HUES6 (cell line): ENCODE measurements around the gene TMEM171.

Experiments used
- H3K27ac ChIP-seq: 2 replicates; pipeline ENCODE4 v1.7.0; 2013; ENCODE audit warnings: low read depth, mild to moderate bottlenecking, low read length, inconsistent platforms
- H3K27me3 ChIP-seq: 2 replicates; pipeline ENCODE4 v1.6.1; 2013; ENCODE audit warnings: low read length; ENCODE audit not compliant: control insufficient read depth, insufficient read depth
- H3K36me3 ChIP-seq: 2 replicates; pipeline ENCODE4 v1.6.1; 2013; ENCODE audit warnings: low read length; ENCODE audit not compliant: control insufficient read depth, insufficient read depth
- H3K4me1 ChIP-seq: 2 replicates; pipeline ENCODE4 v1.6.1; 2013; ENCODE audit warnings: low read length; ENCODE audit not compliant: control insufficient read depth, insufficient read depth
- H3K4me3 ChIP-seq: 2 replicates; pipeline ENCODE4 v1.5.1; 2013; ENCODE audit warnings: low read depth, low read length
- H3K9ac ChIP-seq: one replicate; pipeline ENCODE4 v1.6.1; 2013; ENCODE audit warnings: mild to moderate bottlenecking, low read length
- H3K9me3 ChIP-seq: 2 replicates; pipeline ENCODE4 v1.6.1; 2013; ENCODE audit warnings: low read depth, low read length; ENCODE audit not compliant: control insufficient read depth, insufficient read depth

Gene TMEM171

DNA sequence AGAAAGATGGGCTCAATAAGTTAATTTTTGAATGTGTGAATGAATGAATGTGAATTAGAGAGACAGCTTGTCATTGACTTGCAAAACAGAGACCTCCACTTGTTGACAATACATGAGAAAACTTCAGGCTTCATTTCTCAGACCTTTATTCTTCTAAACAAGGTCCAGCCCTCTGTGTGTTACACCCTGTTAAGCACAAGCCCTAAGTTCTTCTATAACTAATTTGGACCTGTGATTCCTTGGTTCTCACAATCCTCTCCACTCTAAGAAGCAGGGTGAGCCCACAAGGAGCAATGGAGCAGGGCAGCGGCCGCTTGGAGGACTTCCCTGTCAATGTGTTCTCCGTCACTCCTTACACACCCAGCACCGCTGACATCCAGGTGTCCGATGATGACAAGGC lies 52.6 kb downstream of the TMEM171 start, which contains the start of gene TMEM174:
Gene TMEM174 (plus strand): TSS at position 243 of the 400 bp plus-strand sequence. CDS start 51 bp downstream, at position 294.
- Histone ChIP-seq H3K4me3 (no peak within 1 kb of the TSS), H3K9me3 (no peaks in the 10 kb centered on the region), H3K27ac (no peak within 1 kb of the TSS), H3K27me3 (no peaks in the 10 kb centered on the region), H3K4me1 (no peaks in the 10 kb centered on the region; the same call in 1 of the 2 replicates), H3K9ac (no peak within 1 kb of the TSS), H3K36me3 (no peaks in the 10 kb centered on the region)

- Histone ChIP-seq H3K9me3 (no peaks in the 10 kb centered on the region), H3K27me3 (no peaks in the 10 kb centered on the region), H3K9ac (no peak overlapping the region), H3K27ac (no peak overlapping the region), H3K36me3 (no peaks in the 10 kb centered on the region), H3K4me1 (no peaks in the 10 kb centered on the region; the same call in 1 of the 2 replicates), H3K4me3 (no peak overlapping the region)
Measured at GRCh38 chr5:73174100-73174815, 53.9 kb downstream of the TMEM171 start.

DNA sequence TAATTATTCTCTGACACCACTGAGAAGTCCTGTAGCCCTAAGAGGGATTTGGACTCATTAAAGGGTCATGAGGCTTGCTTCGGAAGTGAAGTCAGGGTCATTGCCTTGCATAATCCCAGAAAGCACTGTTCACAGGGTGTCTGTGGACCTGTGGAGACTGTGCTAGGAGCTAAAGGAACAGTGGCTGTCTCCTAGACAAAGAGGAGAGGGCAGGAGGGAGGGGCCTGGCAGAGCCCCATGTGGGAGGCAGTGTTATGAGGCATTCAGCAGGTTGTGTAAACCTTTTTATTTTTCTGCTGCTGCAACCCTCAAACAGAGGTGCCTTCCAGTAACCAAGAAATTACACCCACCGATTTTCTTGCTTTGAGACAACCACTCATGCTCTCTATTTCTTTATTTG lies 55.9 kb downstream of the TMEM171 start:
- Histone ChIP-seq H3K9me3 (no peaks in the 10 kb centered on the region), H3K9ac (no peak overlapping the region), H3K27me3 (no peaks in the 10 kb centered on the region)

DNA sequence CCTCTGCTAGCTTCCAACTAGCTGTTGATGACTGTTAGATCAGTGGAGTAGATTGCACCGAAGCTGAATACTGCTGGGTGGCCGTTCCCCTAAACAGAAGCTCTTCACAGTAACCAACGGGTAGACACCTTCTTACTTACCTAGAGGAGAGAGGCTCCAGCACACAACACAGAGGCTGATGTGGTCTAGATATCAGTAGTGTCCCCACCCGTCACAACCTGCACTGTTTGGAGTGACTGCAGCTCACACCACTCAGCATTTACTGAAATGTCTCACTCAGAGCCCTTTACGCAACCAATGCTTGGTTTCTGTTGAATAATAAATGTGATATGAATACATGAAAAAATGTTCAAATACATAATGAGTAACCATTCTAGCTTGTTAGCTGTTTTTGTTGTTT lies 57.9 kb downstream of the TMEM171 start:
- no peaks in the 10 kb centered on the region for H3K9me3 ChIP-seq
- no peaks in the 10 kb centered on the region; the same call in 1 of the 2 replicates for H3K4me1 ChIP-seq
- no peak overlapping the region for H3K9ac ChIP-seq
- H3K27me3 ChIP-seq = no peaks in the 10 kb centered on the region
- no peak overlapping the region for H3K4me3 ChIP-seq
- no peak overlapping the region for H3K27ac ChIP-seq
- no peaks in the 10 kb centered on the region for H3K36me3 ChIP-seq

More for the DNA sequence above, 55.9 kb downstream of the TMEM171 start:
- no peak overlapping the region for H3K4me3 ChIP-seq
- H3K4me1 ChIP-seq = no peaks in the 10 kb centered on the region; the same call in 1 of the 2 replicates
- H3K36me3 ChIP-seq = no peaks in the 10 kb centered on the region
- H3K27ac ChIP-seq = no peak overlapping the region

DNA sequence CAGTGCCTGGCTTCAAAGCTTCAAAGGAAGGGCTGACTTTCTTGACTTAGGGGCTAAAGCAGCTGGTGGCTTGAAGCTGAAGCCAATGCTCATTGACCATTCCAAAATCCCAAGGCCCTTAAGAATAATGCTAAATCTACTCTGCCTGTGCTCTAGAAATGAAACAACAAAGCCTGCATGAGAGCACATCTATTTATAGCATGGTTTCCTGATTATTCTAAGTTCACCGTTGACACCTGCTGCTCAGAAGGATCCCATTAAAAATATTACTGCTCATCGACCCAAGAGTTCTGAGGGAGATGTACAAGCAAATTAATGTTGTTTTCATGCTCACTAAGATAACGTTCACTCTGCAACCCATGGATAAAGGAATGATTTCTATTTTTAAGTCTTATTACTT lies 59.4 kb downstream of the TMEM171 start:
- Histone ChIP-seq H3K27ac (no peak overlapping the region), H3K36me3 (no peaks in the 10 kb centered on the region), H3K9me3 (peaks cover 5% of the 10 kb centered on the region), H3K4me3 (no peak overlapping the region), H3K4me1 (no peaks in the 10 kb centered on the region; the same call in 1 of the 2 replicates), H3K9ac (no peak overlapping the region), H3K27me3 (no peaks in the 10 kb centered on the region)

DNA sequence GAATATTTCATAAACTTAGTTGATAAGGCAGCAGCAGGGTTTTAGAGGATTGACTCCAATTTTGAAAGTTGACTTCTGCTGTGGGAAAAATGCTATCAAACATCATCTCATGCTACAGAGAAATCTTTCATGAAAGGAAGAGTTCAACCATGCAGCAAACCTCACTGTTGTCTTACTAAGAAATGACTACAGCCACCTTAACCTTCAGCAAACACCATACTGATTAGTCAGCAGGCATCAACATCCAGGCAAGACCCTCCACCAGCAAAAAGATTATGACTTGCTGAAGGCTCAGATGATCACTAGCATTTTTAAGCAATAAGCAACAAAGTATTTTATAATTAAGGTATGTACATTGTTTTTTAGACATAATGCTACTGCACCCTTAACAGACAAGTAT lies 60.2 kb downstream of the TMEM171 start:
- H3K36me3 ChIP-seq = no peaks in the 10 kb centered on the region
- no peak overlapping the region for H3K27ac ChIP-seq
- H3K4me1 ChIP-seq = no peaks in the 10 kb centered on the region
- no peaks in the 10 kb centered on the region for H3K27me3 ChIP-seq
- H3K9ac ChIP-seq = no peak overlapping the region
- peaks cover 11% of the 10 kb centered on the region for H3K9me3 ChIP-seq
- no peak overlapping the region for H3K4me3 ChIP-seq
